GM23338 (cell line): ENCODE measurements around the gene ARMH4.

Source experiments
- CREB1 ChIP-seq: fragments of 250-450 bp; sonication (Bioruptor Pico); IDR thresholded peaks from 2 replicates; pipeline ENCODE4 v1.5.0; 2020; ENCODE audit warnings: low read depth, mild to moderate bottlenecking, moderate library complexity
- EZH2 ChIP-seq: fragments of 200-600 bp; sonication (generic); IDR thresholded peaks from one replicate; pipeline ENCODE4 v1.8.0; 2017; ENCODE audit warnings: antibody characterized with exemption, mild to moderate bottlenecking, low read depth; ENCODE audit not compliant: unreplicated experiment
- EZH2phosphoT487 ChIP-seq: fragments of 200-600 bp; sonication (generic); IDR thresholded peaks from one replicate; pipeline ENCODE4 v1.8.1; 2018; ENCODE audit warnings: antibody characterized with exemption; ENCODE audit not compliant: unreplicated experiment
- POLR2AphosphoS5 ChIP-seq: IDR thresholded peaks from 2 replicates; pipeline ENCODE4 v1.6.1; 2016; ENCODE audit warnings: antibody characterized with exemption, low read depth
- TF ChIP-seq, protein P1 (sequence below), 2 experiments: fragments of 200-600 bp in 1 of 2; sonication (generic) in 1 of 2; conservative IDR thresholded peaks; 2 replicates each; pipeline versions ENCODE4 v1.5.1 to v1.6.1; 2016 to 2017; ENCODE audit warnings: antibody characterized with exemption in 2 of 2, low read depth in 2 of 2, mild to moderate bottlenecking in 2 of 2, moderate library complexity in 1 of 2
- TF ChIP-seq, protein P2 (sequence below): IDR thresholded peaks from one replicate; pipeline ENCODE4 v1.6.1; 2018; ENCODE audit warnings: antibody characterized with exemption; ENCODE audit not compliant: unreplicated experiment
- TF ChIP-seq, protein P3 (sequence below): fragments of 250-450 bp; sonication (Bioruptor Pico); IDR thresholded peaks from 2 replicates; pipeline ENCODE4 v1.5.0; 2020; ENCODE audit warnings: mild to moderate bottlenecking, moderate library complexity

- TF ChIP-seq, protein P1, sequence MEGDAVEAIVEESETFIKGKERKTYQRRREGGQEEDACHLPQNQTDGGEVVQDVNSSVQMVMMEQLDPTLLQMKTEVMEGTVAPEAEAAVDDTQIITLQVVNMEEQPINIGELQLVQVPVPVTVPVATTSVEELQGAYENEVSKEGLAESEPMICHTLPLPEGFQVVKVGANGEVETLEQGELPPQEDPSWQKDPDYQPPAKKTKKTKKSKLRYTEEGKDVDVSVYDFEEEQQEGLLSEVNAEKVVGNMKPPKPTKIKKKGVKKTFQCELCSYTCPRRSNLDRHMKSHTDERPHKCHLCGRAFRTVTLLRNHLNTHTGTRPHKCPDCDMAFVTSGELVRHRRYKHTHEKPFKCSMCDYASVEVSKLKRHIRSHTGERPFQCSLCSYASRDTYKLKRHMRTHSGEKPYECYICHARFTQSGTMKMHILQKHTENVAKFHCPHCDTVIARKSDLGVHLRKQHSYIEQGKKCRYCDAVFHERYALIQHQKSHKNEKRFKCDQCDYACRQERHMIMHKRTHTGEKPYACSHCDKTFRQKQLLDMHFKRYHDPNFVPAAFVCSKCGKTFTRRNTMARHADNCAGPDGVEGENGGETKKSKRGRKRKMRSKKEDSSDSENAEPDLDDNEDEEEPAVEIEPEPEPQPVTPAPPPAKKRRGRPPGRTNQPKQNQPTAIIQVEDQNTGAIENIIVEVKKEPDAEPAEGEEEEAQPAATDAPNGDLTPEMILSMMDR (conservative IDR thresholded peaks at IDR 0.05; ENCODE audit: low read depth in 2 of 2) = no peak
- TF ChIP-seq POLR2AphosphoS5 = no peak
- no peak for TF ChIP-seq EZH2
- no peak for TF ChIP-seq CREB1 (CRISPR knock-in tag)
- no peak for TF ChIP-seq EZH2phosphoT487
- TF ChIP-seq, protein P2, sequence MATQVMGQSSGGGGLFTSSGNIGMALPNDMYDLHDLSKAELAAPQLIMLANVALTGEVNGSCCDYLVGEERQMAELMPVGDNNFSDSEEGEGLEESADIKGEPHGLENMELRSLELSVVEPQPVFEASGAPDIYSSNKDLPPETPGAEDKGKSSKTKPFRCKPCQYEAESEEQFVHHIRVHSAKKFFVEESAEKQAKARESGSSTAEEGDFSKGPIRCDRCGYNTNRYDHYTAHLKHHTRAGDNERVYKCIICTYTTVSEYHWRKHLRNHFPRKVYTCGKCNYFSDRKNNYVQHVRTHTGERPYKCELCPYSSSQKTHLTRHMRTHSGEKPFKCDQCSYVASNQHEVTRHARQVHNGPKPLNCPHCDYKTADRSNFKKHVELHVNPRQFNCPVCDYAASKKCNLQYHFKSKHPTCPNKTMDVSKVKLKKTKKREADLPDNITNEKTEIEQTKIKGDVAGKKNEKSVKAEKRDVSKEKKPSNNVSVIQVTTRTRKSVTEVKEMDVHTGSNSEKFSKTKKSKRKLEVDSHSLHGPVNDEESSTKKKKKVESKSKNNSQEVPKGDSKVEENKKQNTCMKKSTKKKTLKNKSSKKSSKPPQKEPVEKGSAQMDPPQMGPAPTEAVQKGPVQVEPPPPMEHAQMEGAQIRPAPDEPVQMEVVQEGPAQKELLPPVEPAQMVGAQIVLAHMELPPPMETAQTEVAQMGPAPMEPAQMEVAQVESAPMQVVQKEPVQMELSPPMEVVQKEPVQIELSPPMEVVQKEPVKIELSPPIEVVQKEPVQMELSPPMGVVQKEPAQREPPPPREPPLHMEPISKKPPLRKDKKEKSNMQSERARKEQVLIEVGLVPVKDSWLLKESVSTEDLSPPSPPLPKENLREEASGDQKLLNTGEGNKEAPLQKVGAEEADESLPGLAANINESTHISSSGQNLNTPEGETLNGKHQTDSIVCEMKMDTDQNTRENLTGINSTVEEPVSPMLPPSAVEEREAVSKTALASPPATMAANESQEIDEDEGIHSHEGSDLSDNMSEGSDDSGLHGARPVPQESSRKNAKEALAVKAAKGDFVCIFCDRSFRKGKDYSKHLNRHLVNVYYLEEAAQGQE = no peak
- TF ChIP-seq, protein P3, sequence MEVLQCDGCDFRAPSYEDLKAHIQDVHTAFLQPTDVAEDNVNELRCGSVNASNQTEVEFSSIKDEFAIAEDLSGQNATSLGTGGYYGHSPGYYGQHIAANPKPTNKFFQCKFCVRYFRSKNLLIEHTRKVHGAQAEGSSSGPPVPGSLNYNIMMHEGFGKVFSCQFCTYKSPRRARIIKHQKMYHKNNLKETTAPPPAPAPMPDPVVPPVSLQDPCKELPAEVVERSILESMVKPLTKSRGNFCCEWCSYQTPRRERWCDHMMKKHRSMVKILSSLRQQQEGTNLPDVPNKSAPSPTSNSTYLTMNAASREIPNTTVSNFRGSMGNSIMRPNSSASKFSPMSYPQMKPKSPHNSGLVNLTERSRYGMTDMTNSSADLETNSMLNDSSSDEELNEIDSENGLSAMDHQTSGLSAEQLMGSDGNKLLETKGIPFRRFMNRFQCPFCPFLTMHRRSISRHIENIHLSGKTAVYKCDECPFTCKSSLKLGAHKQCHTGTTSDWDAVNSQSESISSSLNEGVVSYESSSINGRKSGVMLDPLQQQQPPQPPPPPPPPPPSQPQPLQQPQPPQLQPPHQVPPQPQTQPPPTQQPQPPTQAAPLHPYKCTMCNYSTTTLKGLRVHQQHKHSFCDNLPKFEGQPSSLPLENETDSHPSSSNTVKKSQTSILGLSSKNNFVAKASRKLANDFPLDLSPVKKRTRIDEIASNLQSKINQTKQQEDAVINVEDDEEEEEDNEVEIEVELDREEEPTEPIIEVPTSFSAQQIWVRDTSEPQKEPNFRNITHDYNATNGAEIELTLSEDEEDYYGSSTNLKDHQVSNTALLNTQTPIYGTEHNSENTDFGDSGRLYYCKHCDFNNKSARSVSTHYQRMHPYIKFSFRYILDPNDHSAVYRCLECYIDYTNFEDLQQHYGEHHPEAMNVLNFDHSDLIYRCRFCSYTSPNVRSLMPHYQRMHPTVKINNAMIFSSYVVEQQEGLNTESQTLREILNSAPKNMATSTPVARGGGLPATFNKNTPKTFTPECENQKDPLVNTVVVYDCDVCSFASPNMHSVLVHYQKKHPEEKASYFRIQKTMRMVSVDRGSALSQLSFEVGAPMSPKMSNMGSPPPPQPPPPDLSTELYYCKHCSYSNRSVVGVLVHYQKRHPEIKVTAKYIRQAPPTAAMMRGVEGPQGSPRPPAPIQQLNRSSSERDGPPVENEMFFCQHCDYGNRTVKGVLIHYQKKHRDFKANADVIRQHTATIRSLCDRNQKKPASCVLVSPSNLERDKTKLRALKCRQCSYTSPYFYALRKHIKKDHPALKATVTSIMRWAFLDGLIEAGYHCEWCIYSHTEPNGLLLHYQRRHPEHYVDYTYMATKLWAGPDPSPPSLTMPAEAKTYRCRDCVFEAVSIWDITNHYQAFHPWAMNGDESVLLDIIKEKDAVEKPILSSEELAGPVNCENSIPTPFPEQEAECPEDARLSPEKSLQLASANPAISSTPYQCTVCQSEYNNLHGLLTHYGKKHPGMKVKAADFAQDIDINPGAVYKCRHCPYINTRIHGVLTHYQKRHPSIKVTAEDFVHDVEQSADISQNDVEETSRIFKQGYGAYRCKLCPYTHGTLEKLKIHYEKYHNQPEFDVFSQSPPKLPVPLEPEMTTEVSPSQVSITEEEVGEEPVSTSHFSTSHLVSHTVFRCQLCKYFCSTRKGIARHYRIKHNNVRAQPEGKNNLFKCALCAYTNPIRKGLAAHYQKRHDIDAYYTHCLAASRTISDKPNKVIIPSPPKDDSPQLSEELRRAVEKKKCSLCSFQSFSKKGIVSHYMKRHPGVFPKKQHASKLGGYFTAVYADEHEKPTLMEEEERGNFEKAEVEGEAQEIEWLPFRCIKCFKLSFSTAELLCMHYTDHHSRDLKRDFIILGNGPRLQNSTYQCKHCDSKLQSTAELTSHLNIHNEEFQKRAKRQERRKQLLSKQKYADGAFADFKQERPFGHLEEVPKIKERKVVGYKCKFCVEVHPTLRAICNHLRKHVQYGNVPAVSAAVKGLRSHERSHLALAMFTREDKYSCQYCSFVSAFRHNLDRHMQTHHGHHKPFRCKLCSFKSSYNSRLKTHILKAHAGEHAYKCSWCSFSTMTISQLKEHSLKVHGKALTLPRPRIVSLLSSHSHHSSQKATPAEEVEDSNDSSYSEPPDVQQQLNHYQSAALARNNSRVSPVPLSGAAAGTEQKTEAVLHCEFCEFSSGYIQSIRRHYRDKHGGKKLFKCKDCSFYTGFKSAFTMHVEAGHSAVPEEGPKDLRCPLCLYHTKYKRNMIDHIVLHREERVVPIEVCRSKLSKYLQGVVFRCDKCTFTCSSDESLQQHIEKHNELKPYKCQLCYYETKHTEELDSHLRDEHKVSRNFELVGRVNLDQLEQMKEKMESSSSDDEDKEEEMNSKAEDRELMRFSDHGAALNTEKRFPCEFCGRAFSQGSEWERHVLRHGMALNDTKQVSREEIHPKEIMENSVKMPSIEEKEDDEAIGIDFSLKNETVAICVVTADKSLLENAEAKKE (CRISPR knock-in tag) = no peak
Observed at GRCh38 chr14:58078068-58078467, 73.9 kb downstream of the ARMH4 start.
